ENCODE data around the gene NPRL2.

Gene NPRL2

DNA sequence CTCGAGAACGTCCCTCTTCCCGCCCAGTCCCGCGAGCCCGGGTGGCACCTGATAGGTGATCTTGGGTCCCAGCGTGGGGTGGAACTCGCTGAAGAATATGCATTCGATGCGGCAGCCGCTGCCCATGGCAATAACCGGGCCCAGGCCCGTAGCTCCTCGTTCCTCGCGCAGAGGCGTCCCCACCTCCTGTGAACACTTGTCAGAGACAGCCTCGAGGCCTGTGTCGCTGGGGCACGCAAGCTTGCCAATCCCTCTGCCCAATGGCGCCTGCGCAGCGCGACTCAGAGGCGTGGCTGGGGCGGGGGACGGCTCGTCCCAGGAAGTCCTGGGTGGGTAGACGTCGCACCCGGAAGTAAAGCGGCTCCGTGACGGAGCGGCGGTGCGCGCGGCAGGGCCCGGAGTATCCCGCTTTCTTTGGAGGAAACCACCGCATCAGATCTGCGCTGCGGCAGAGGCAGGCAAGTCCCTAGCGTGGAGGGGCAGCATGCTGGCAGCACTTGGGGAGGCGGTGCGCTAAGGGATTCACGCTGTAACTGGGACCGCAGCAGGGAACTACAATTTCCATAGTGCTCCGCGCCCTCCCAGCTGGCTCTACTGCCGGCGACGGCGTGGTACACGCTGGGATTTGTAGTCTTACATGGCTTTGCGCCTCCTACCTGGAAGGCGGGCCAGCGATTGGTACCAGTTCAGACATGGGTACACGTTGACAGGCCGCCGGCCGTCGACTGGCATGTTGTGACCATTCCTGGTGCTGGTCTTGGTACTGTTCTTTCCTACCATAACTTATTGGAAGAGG, at the start of gene NPRL2, which contains the start of gene CYB561D2:
TSS of gene NPRL2 (minus strand) at position 249 of the 796 bp plus-strand sequence. CDS start at position 126, 123 bp downstream.
TSS of gene CYB561D2 (plus strand) at position 336 of the 796 bp plus-strand sequence. CDS start 572 bp downstream, outside the sequence.
- DNase-seq (ENCODE audit: low read depth): peak; percentile 95

DNA sequence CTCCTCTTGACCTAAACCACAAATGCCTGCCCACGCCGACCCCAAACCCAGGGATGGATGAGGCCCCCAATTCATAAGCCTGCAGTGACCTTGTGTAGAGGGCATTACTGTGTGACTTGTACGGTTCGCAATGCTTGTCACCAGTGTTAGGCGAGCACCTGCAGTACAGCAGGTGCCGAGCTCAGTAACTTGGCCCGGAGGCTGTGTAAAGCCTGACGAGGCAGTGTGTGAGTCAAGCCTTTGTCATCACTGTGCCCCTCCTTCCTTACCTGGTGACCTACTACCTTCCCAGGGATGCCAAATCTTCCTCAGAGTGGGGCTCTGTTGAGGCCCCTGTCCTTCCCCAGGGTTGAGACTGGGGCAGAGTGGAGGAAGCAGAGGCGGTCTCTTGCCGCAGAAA, 45.9 kb upstream of the NPRL2 start:
- no peak for DNase-seq (ENCODE audit: low read depth)

DNA sequence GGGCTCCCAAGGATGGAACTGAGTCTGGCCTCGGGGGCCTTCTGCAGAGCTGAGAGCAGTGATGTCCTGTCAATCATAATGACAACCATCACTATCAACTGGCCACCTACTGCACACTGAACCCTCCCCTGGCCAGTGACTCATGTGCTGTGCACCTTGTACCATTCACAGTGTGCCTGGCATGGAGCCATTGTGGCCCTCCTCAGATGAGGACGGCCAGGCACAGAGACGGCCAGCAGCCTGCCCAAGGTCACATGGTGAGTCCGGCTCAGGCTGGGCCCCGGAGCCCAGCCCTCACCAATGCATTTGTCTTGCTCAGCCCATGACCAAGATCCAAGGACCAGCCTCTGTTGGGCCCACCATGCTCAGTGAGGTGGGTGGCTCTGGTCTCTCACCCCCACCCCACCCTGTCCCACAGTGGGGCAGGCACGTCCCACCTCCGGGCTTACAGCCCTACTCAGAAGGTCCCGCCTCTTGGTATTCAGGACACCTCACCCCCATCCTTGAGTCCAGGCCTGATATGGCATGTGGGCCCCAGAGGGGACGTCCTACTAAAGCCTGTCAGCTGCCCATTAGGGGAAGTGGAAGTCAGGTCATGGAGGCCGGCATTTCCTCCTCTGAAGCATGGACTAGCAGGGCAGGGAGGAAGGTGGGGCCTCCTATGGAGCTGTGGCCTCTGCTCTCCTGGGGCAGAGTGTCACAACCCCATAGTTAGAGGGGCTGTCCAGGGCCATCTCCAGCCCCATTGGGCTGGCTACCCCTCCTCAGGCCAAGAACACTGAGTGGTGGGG, 44.7 kb upstream of the NPRL2 start:
- no peak for DNase-seq (ENCODE audit: low read depth)

DNA sequence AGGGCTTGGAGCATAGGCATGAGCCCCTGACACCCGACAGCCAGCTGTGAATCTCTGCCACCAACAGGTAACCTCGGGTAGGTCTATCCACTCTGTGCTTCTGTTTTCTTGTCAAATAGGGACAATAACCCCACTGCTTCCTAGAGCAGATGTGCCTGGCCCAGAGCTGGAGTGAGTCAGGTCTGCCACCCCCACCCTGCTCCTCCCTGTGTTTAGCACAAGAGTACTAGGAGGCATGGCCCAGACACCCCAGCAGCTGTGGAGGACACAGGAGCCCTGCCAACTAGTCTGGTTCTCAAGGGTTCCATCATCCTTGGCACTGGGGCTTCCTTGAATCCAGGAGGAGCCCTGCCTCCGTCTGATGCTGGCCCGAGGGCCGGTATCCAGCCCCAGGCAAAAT, 42.5 kb upstream of the NPRL2 start:
- DNase-seq (ENCODE audit: low read depth): no peak

DNA sequence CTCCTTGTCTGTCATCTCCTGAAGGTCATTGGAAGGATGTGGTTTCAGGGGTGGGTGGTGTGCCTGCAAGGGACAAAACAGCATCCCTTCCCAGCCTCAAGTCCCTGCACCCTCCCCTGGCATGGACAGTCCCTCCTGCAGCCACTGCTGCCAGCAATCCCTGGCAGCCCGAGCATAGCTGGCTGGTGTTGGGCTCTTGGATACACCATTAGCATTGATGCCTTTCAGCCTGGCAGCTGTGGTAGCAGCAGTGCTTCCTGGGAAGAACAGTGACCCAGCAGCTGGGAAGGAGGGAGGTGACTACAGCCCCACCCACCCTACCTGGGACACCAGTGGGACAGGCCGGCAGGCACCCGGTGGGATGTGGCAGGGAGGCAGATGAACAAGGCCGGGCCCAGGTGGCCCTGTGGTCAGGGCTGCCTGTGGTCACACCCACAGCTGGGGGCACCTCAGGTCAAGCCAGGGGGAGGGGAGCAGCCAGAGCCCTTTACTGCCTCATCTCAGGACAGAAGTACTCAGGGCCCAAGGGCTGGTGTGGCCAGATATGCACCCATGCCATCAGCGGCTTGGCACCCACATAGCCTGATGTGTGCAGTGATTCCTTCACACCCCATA, 41.6 kb upstream of the NPRL2 start:
- DNase-seq (ENCODE audit: low read depth): no peak

DNA sequence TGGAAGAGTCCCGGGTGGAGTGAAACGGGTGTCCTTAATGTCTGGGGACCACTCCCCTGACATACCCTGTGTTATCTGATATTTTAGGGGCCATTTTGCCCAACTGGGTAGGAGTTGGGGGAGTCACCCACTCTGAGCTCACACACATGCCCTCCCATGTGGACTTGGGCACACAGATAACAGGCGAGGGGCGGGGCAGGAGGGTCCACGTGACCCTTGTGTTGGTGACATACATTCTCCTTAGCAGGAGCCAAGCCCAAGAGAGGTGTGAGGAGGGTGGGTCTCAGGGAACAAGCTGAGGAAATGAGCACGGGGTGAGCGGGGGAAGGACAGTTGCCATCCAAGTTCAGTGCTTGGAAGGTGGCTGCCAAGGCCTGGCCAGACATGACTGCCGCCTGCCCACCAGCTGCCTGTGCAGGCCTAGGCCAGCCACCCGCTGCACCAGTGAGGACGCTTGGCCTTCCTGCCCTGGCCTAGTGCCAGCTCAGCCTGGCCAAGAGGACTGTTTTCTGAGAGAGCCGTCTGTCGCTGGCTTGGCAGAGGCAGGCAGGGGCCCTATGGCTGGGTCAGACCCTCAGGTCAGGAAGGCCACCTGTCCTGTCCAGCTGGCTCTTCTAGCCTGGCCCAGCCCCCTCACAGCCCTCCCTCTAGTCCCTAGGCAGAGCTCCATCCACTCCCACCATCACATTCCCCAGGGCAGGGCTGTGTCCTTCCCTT, 40.1 kb upstream of the NPRL2 start:
- no peak for DNase-seq (ENCODE audit: low read depth)

DNA sequence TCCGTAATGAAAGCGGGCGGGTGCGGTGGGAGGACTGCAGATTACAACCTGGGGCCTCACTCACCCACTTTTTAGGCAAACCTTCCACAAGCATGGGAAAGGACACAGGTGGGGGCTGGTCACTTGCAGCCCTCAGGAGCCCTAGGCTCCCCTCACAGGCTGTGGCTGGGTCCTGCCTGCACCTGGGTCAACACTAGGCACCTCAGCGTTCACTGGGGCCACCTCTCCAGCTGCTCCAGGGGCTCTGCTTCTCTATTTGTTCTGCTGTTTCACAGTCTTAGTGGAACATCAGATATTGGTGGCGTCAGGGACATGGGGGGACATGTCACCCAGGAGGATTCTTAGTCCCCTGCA, 38.8 kb upstream of the NPRL2 start:
- no peak for DNase-seq (ENCODE audit: low read depth)

DNA sequence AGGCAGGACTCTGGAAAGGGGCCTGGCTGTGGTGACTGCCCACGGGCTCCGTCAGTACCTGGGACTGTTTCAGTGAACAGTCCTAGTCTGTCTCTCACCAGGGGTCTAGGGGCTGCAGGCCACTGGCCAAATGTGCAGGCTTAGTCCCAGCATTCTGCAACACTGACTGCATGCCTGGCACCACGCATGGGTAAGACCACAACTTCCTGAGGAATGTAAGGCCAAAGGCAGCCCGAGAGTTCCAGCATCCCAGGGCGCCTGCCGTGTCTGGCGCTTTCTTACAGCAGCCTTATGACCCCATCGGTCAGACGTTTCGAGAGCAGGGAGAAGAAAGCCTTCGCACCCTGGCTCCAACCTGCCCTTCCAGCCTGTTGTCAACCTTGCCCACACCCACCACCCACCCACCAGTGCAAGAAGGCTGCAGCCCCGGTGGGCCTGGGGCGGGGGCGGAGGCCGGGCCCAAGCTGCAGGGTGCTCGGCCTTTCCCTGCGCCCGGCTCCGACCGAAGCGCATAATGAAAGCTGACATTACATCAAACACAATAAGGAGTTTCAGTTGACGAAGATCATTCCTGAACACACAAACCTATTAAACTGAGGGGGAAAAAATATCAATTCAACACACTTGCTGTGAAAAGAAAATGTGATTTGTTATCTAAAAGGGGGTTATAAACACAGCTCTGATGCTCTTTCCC, 38.3 kb upstream of the NPRL2 start:
- no peak for DNase-seq (ENCODE audit: low read depth)

DNA sequence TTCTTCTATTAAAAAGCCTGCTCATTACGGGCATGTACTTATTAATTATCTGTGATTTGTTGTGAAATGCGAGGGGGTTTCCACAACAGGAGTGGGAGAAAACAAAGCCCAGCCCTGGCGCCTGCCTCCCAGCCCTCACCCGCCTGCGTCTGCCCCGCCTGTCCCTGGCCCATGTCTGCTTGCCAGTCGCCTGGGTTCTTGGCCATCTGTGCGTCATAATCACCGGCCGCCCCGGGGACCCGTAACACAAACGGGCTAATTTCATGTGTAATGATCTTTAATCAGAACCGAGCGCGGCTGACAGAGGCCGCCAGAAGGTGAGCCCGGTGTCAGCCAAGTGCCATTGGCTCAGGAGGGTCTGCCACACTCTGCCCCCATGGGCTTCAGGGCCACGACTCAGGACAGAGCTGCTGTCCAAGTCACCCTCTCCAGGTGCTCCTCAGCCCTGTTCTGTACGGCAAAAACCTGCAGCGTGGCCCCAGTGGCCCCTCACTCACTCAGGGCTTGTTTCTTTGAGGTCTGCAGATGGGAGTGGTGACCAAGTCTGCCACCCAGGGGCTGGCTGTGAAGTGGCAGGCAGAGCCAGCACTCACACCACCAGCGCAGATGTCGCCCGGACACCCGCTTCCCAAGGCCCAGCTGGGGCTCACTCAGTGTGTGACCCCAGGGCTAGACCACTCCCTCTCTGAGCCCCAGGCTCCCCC, 37.6 kb upstream of the NPRL2 start:
- DNase-seq (ENCODE audit: low read depth): no peak

DNA sequence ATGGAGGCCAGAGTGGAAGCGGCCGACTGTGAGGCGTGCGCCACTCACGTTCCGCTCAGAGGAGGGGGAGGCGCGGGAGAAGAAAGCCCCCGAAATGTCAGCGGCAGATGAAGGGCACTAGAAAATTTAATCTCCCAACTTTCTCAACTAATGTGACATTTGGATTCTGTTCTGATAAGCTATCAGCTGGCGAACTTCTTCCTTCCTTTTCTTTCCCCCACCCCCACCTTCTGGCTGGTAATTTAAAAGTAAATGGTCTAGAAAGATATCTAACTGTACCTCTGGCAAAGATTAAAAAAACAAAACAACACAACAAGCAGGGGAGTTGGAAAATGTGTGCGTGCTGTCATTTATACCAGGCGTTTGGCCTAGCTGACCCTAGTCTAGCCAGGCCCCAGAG, 35.2 kb upstream of the NPRL2 start:
- no peak for DNase-seq (ENCODE audit: low read depth)

DNA sequence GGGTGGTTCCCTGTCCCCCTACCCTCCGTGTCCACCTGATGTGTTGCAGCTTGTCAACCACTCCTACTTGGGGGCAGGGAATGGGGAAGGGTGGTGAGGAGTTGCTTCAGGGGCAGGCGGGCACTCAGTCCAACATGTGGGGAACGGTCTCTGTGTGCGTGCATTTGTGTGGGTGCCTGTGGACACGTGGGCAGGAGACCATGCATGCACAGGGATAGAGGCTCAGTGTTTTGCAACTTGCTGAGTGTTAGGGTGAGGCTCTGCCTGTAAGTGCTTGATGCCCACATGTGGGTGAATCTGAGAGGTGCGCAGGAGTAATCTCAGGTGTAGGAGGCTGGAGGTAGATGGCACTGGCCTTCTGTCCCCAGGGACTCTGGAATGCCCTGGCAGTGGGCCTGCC, 33.2 kb upstream of the NPRL2 start:
- no peak for DNase-seq (ENCODE audit: low read depth)

DNA sequence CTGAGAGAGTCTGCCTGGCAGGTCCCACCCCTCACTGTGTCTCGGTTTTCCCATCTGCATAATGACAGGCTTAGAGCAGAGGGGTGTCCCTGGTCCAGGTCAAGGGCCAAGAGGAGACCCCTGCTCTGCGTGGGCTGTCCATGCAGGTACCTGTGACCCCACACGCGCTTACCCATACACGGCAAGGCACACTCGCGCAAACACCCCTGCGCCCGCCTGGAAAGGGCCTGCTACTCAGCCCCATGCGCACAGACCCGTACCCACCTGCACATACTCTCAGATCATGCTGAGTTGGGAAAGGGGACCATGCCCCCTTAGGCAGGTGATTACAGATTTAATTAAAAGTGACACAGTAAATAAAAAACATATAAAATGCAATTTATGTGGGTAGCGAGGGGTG, 32.1 kb upstream of the NPRL2 start:
- no peak for DNase-seq (ENCODE audit: low read depth)

DNA sequence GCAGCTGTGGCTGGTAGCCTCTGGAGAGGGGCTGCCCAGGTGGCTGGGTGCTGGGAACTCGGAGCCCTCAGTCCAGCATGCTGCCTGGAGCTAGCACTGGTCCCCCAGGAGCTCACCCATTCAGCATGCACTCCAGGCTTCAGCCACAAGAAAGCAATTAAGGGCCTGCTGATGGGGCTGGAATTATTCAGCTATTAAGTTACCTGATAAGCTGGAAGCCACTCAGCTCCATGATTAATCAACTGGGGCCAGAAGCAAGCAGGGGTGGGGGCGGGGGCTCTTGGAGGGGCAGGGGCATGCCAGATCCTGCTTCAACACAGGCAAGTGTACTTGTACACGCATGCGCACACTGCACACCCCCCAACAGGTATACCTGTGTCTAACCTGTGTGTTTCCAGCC, 30.8 kb upstream of the NPRL2 start:
- no peak for DNase-seq (ENCODE audit: low read depth)

DNA sequence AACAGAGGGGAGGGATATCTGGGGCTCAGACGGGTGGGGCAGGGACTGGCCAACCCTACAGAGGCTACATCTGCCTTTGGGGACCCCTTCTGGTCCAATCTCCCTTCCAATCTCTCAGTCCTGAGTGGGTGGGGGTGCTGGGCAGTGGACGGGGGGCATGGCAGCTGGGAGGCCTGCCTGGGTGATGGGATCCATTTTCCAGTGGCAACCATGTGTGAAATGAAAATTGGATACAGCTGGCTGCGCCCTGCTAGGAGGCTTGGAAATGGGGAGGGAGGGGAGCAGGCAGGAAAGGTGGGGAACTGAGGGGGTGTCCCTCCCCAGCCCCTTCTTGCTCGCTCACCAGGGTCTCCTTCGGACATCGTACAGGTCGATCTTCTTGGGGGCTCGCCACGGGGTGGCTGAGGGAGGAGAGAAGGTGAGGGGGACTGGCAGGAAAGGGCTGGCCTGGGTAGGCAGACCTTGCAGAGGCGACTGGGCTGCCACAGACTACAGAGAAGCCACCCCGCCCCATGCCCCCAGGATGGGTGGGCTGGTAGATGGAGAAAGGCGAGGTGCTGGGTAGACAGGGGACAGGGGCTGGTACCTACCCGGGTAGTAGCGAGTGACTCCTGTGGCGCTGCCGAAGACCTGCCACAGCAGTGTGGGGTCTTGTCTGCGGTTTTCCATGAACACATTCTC, 30.0 kb upstream of the NPRL2 start:
- no peak for DNase-seq (ENCODE audit: low read depth)

DNA sequence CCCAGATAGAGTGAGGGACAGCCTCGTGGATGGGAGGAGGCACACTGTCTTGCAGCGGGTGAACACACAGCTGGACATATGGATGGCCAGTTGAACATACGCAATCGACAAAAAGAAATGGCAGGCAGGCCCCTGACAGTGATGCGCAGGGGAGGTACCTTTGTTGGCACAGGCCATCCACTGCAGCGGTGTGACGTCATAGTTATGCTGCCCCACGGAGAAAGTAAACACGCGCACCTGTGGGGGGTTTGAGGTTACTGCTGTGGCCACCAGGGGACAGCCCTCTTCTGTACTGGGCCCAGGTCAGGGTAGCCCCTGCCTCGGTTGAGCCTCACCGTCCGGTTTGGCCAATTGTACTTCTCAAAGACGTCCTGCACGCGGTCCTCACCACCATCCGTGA, 28.2 kb upstream of the NPRL2 start:
- no peak for DNase-seq (ENCODE audit: low read depth)

DNA sequence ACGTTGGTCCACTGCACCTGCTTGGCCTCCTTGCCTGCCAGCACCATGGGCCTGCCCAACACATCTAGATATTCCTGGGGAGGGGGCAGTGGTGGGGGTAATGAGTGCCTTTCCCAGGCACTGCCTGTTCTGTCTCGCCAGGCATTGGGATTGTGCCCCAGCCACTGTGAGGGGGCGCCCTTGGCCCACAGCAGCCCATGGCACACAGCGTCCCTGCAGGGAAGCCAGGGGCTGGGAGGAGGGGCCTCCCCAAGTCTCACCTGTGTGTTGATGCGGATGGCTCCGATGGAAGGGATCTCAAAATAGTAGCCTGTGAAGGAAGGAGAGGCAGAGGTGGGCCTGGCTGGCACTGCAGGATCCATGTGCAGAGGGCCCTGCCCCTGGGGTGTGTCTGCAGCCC, 27.4 kb upstream of the NPRL2 start:
- no peak for DNase-seq (ENCODE audit: low read depth)

DNA sequence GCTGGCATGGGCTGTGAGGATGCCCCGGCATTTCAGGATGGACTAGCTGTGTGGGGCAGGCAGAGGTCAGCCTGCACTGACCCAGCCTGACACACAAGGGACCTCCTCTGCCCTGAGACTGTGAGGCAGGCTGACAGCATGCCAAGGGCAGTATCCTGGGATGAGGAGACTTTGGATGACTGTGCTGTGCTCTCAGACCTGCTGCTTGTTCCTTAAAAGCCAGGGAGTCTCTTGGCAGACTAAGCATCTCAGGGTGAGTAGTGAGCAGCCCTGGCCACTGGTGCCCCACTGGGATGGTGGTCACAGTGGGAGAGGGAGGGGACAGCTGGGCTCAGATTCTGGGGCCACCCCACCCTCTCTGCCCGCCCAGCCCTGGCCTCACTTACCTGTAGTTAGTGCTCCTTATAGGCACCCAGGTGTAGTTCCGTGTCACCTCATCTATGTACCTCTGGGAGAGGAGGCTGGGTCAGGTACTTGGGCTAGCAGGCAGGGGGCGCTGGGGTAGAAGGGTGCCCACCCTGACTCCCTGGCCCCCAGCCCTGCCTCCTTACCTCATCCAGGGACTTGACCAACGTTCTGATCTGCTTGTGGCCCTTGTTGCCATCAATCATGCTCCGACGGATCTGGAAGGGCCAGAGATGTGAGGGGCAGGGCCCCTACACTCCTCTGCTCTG, 24.8 kb upstream of the NPRL2 start:
- DNase-seq (ENCODE audit: low read depth): no peak

DNA sequence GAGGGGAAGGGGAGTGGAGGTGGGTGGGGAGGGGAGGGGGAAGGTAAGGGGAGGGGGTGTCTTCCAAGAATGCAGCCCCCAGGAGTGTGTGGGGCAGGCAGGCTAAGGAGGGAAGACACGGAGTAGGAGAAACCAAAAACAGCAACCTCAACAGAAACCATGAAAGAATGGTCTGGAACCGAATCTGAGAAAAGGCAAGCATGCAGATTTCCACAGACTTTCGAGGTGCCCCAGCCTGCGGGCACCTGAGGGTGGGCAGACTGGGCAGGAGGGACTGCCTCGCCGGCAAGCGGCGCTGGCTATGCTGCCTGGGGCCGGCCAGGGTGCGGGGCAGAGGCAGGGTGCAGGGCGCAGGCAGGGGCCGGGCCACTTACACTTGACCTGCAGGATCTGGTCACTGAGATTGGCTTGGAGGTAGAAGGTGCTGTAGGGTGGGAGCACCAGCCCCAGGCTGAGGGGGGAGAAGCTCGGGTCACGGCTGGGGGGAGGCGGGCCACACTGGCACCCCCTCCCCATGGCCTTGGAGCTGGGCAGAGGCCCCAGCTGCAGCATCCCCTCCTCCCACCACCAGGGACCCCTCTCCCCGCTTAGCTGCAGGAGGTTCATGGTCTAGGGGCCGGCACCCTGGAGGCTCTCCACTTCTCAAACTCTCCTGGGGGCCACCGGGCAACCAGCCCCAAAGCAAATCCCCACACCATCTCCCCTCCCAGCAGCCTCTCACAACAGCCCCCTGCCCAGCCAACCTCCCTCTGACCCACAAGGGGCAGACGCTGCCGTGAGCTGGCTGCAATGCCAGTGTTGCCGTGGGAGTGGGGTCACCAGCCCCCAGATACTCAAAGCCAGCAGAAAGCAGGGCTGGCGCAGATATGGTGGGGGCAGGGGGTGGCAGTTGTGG, 24.0 kb upstream of the NPRL2 start:
- no peak for DNase-seq (ENCODE audit: low read depth)

All from EH (cell line).